Measurements from ENCODE around the gene TCF3. TPM values are rescaled to one million over a fixed set of nuclear protein-coding genes. Genes with fewer than 3 reads are reported as not detected.

TCF3 gene
- total RNA-seq, 2 donors from 2014 or later: 24.1 to 25.8 TPM

Other genes starting within 250 kb of the TCF3 start
- 10 to 100 TPM; 74.1 to 95.7 TPM for gene DAZAP1, start 245.0 kb downstream of the TCF3 start, total RNA-seq
- 100 to 1,000 TPM; 714 to 737 TPM for gene RPS15, start 214.2 kb downstream of the TCF3 start, total RNA-seq
- gene APC2, start 202.5 kb downstream of the TCF3 start, total RNA-seq: under 1 TPM; 0.18 to 0.21 TPM
- 10 to 100 TPM; 16.1 to 18.9 TPM for gene C19orf25, start 173.4 kb downstream of the TCF3 start, total RNA-seq
- gene PCSK4, start 162.3 kb downstream of the TCF3 start, total RNA-seq: 1 to 10 TPM in 1 of 2 donors, under 1 TPM in 1; 0.89 to 1.6 TPM
- gene REEP6, start 161.4 kb downstream of the TCF3 start, total RNA-seq: 1 to 10 TPM; 2.2 to 2.3 TPM
- gene ADAMTSL5, start 139.6 kb downstream of the TCF3 start, total RNA-seq: 10 to 100 TPM; 18.9 to 25.0 TPM
- not detected for gene PLK5, start 128.5 kb downstream of the TCF3 start, total RNA-seq
- gene MEX3D, start 84.3 kb downstream of the TCF3 start, total RNA-seq: 10 to 100 TPM; 10.9 to 12.0 TPM
- 10 to 100 TPM; 58.0 to 60.8 TPM for gene MBD3, start 59.8 kb downstream of the TCF3 start, total RNA-seq
- 100 to 1,000 TPM; 674 to 933 TPM for gene UQCR11, start 47.2 kb downstream of the TCF3 start, total RNA-seq
- gene ONECUT3, start 100.9 kb upstream of the TCF3 start, total RNA-seq: not detected
- gene ATP8B3, start 159.7 kb upstream of the TCF3 start, total RNA-seq: 1 to 10 TPM in 1 of 2 donors, under 1 TPM in 1; 0.52 to 1.6 TPM
- 10 to 100 TPM; 14.8 to 22.3 TPM for gene REXO1, start 195.9 kb upstream of the TCF3 start, total RNA-seq
- gene KLF16, start 211.0 kb upstream of the TCF3 start, total RNA-seq: 10 to 100 TPM in 1 of 2 donors, 1 to 10 TPM in 1; 9.9 to 12.9 TPM
- gene ABHD17A, start 232.9 kb upstream of the TCF3 start, total RNA-seq: 10 to 100 TPM; 60.8 to 66.1 TPM

Data from left cardiac atrium (tissue), 2 donors.